H1 (cell line): ENCODE data around the gene HMGA1. TPM values are rescaled to one million over a fixed set of nuclear protein-coding genes. Genes with fewer than 3 reads are reported as not detected.

ENCODE experiments used
- MAFK ChIP-seq: IDR thresholded peaks from 2 replicates; pipeline ENCODE4 v1.6.1; 2012; ENCODE audit warnings: low read depth, mild to moderate bottlenecking, improper control_type of control experiment, low read length
- POLR2A ChIP-seq, 2 experiments: IDR thresholded peaks; 1 replicate in 1 of 2; 2 replicates in 1 of 2; pipeline ENCODE4 v1.6.1; 2011; ENCODE audit warnings: low read depth in 2 of 2, low read length in 2 of 2, mild to moderate bottlenecking in 2 of 2; ENCODE audit errors: control extremely low read depth in 1 of 2
- polyA plus RNA-seq, 7 experiments: library from polyadenylated mRNA; depleted of rRNA in 3 of 7; stranded (reverse) in 5 of 7; unstranded in 2 of 7; fragments of >200 nt in 5 of 7; fragments of 200-250 nt in 2 of 7; gene quantifications; 1 replicate in 5 of 7; 2 replicates in 1 of 7; 4 replicates in 1 of 7; pipeline versions ENCODE4 v1.2.1 to v1.2.3, GENCODE V29; 2011 to 2013; ENCODE audit warnings: missing spikeins in 2 of 7, mixed read lengths in 2 of 7
- total RNA-seq: library from RNA; stranded (reverse); fragmentation: NEBNext Ultra II Directional; extraction: Animal tissue kit (Norgen Biotek cat#: 25700); gene quantifications from 2 replicates; pipeline ENCODE4 v1.2.1, GENCODE V29; 2021

HMGA1 gene
- total and polyA plus RNA-seq, 2 of the 8 experiments (the other 6 are each of a cell fraction or from before 2014, with no cell fraction given) = 1,557 to 2,636 TPM

- TF ChIP-seq POLR2A (IDR thresholded peaks at IDR 0.05; ENCODE audit: control extremely low read depth in 1 of 2, low read depth in 2 of 2, low read length in 2 of 2) (no peak), MAFK (no peak)
- TF ChIP-seq, all 59 proteins: peak for 0
These were observed 56.3 kb downstream of the HMGA1 start (continued) for GRCh38 chr6:34292954-34293353.
